SU-DHL-6 (cell line): ENCODE results near the gene WDPCP.
"Not testable (repeated sequence)": the region's sequence is repeated elsewhere in the genome, so short reads cannot be mapped to it uniquely, and the experiment has no call there.

Source experiments
- H2AFZ ChIP-seq: fragments of 200-600 bp; sonication (generic); 2 replicates; pipeline ENCODE4 v1.6.1; 2014; ENCODE audit warnings: low read depth, mild to moderate bottlenecking, moderate library complexity, mixed read lengths, antibody characterized with exemption, low read length; ENCODE audit not compliant: severe bottlenecking
- H3F3A ChIP-seq: fragments of 200-600 bp; shearing (Covaris generic); 2 replicates; pipeline ENCODE4 v1.6.0; 2016; ENCODE audit warnings: antibody characterized with exemption, mild to moderate bottlenecking; ENCODE audit not compliant: insufficient read depth
- H3K27ac ChIP-seq: fragments of 200-600 bp; sonication (generic); 2 replicates; pipeline ENCODE4 v1.5.1; 2016; ENCODE audit warnings: low read depth, mild to moderate bottlenecking, low read length, moderate library complexity, mixed read lengths
- H3K27me3 ChIP-seq: fragments of 200-600 bp; sonication (generic), shearing (Covaris generic); 2 replicates; pipeline ENCODE4 v1.6.0; 2014; ENCODE audit warnings: mild to moderate bottlenecking, low read length
- H3K36me3 ChIP-seq: fragments of 200-600 bp; sonication (generic); 2 replicates; pipeline ENCODE4 v1.6.1; 2014; ENCODE audit warnings: mild to moderate bottlenecking, low read length, mixed read lengths
- H3K4me2 ChIP-seq: fragments of 300-600, 200-600 bp; shearing (Covaris generic), sonication (generic); 2 replicates; pipeline ENCODE4 v1.6.0; 2014; ENCODE audit warnings: low read length, low read depth, mild to moderate bottlenecking; ENCODE audit not compliant: poor library complexity, severe bottlenecking
- H3K4me3 ChIP-seq: fragments of 200-600 bp; sonication (generic); 2 replicates; pipeline ENCODE4 v1.5.1; 2014; ENCODE audit warnings: antibody characterized with exemption, low read length, mild to moderate bottlenecking, mixed read lengths; ENCODE audit not compliant: insufficient read depth, poor library complexity, severe bottlenecking
- H3K79me2 ChIP-seq: fragments of 200-600 bp; sonication (generic); 2 replicates; pipeline ENCODE4 v1.6.1; 2014; ENCODE audit warnings: mild to moderate bottlenecking, low read length, moderate library complexity; ENCODE audit not compliant: insufficient read depth
- H3K9ac ChIP-seq: fragments of 200-600 bp; sonication (generic); 2 replicates; pipeline ENCODE4 v1.7.0; 2014; ENCODE audit warnings: mild to moderate bottlenecking, low read length
- H3K9me2 ChIP-seq: fragments of 200-600 bp; sonication (generic); replicated peaks from 2 replicates; pipeline ENCODE4 v1.6.1; 2014; ENCODE audit warnings: low read length; ENCODE audit not compliant: insufficient read depth
- H3K9me3 ChIP-seq: fragments of 200-600 bp; sonication (generic); 2 replicates; pipeline ENCODE4 v1.6.1; 2014; ENCODE audit warnings: low read length, mixed read lengths; ENCODE audit not compliant: insufficient read depth
- H4K20me1 ChIP-seq: fragments of 200-600 bp; sonication (generic); 2 replicates; pipeline ENCODE4 v1.6.1; 2014; ENCODE audit warnings: low read depth, mild to moderate bottlenecking, antibody characterized with exemption, low read length, moderate library complexity, mixed read lengths
- CTCF ChIP-seq: fragments of 200-600 bp; sonication (generic); IDR thresholded peaks from one replicate; pipeline ENCODE4 v1.5.1; 2017; ENCODE audit warnings: antibody characterized with exemption, mild to moderate bottlenecking, low read length, moderate library complexity; ENCODE audit not compliant: insufficient read depth, poor library complexity, severe bottlenecking
- EZH2phosphoT487 ChIP-seq: fragments of 200-600 bp; sonication (generic), shearing (Covaris generic); conservative IDR thresholded peaks from 2 replicates; pipeline ENCODE4 v1.6.1; 2018; ENCODE audit warnings: mild to moderate bottlenecking, antibody characterized with exemption, low read length, moderate library complexity, mixed read lengths

WDPCP gene

GRCh38 chr2:63406641-63407040 lies 181.6 kb downstream of the WDPCP start:
- no peaks in the 10 kb centered on the region for H3F3A ChIP-seq
- H3K27me3 ChIP-seq: no peaks in the 10 kb centered on the region
- H3K4me3 ChIP-seq: no peak overlapping the region
- no peaks in the 10 kb centered on the region for H3K79me2 ChIP-seq
- H3K9ac ChIP-seq: no peak overlapping the region
- peaks cover 6% of the 10 kb centered on the region; the same call in 1 of the 2 replicates for H3K36me3 ChIP-seq
- no peak overlapping the region for H2AFZ ChIP-seq
- TF ChIP-seq EZH2phosphoT487 (no peak), CTCF (no peak)
- H3K27ac ChIP-seq: no peak overlapping the region
- no peaks in the 10 kb centered on the region for H3K9me3 ChIP-seq
- no peaks in the 10 kb centered on the region for H3K9me2 ChIP-seq
- no peak overlapping the region for H3K4me2 ChIP-seq
- H4K20me1 ChIP-seq: no peaks in the 10 kb centered on the region

DNA sequence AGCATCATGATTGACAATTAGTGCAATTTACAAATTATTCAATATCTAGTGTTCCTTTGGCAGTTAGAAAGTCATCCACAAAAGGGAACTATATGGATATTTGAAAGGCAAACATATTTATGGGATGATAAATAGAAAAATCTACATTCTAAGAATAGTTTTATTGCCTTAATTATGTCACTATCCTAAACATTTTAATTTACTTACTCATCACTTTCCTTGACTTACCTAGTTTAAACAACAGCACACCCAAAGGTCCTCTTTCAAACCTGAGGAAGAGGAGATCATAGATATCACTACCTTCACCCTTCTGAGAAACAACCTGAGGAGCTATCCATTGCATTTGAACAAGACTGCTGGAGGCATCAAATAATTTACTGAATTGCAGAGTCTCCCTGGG lies 184.5 kb downstream of the WDPCP start:
- H3K36me3 ChIP-seq: peaks cover 6% of the 10 kb centered on the region; the same call in 1 of the 2 replicates
- H3K9me2 ChIP-seq: no peaks in the 10 kb centered on the region
- no peaks in the 10 kb centered on the region for H3K79me2 ChIP-seq
- no peak overlapping the region for H3K4me2 ChIP-seq
- no peak overlapping the region for H2AFZ ChIP-seq
- no peaks in the 10 kb centered on the region for H3F3A ChIP-seq
- H3K27ac ChIP-seq: no peak overlapping the region
- H3K27me3 ChIP-seq: no peaks in the 10 kb centered on the region
- H3K9ac ChIP-seq: no peak overlapping the region
- no peak overlapping the region for H3K4me3 ChIP-seq
- TF ChIP-seq CTCF: no peak
- TF ChIP-seq EZH2phosphoT487: no peak
- no peaks in the 10 kb centered on the region for H3K9me3 ChIP-seq
- no peaks in the 10 kb centered on the region for H4K20me1 ChIP-seq

- not testable (repeated sequence) for H3K4me3 ChIP-seq, H3K36me3 ChIP-seq, H4K20me1 ChIP-seq, H2AFZ ChIP-seq, H3F3A ChIP-seq, H3K9me2 ChIP-seq, H3K9ac ChIP-seq, H3K27me3 ChIP-seq, H3K79me2 ChIP-seq, H3K27ac ChIP-seq, H3K9me3 ChIP-seq, H3K4me2 ChIP-seq
Observed at GRCh38 chr2:63402889-63403288, 185.4 kb downstream of the WDPCP start.

DNA sequence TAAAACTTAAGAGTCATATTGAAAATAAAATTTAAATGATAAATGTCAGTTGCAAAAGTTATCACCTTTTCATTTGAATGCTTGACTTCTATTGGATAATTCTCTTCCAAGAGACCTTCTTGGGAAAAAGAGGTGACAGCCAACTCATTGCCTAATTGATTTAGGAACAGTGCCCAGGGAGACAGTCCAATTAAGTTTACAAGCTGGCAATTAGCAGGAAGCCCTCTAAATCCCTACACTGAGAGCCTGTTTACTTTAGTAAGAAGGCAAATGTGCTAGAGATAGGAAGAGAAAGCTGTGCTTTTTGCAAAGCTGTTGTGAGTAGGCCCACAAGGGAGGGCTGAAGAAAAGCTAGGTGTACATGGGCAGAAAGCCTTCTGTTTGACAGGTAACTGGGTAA lies 189.1 kb downstream of the WDPCP start:
- no peak overlapping the region for H3K4me2 ChIP-seq
- H3K79me2 ChIP-seq: no peaks in the 10 kb centered on the region
- H3F3A ChIP-seq: no peaks in the 10 kb centered on the region

More for the DNA sequence above, 189.1 kb downstream of the WDPCP start:
- no peaks in the 10 kb centered on the region for H3K9me2 ChIP-seq
- H3K27me3 ChIP-seq: no peaks in the 10 kb centered on the region
- no peaks in the 10 kb centered on the region for H4K20me1 ChIP-seq
- no peak overlapping the region for H3K27ac ChIP-seq
- no peak overlapping the region for H2AFZ ChIP-seq
- no peak overlapping the region for H3K4me3 ChIP-seq
- H3K9ac ChIP-seq: no peak overlapping the region
- no peak for TF ChIP-seq EZH2phosphoT487
- no peak for TF ChIP-seq CTCF
- H3K36me3 ChIP-seq: peaks cover 6% of the 10 kb centered on the region; the same call in 1 of the 2 replicates
- no peaks in the 10 kb centered on the region for H3K9me3 ChIP-seq
